ENCODE measurements around the gene TNP2.

Gene TNP2

GRCh38 chr16:11268921-11269375, at the start of gene TNP2:
TNP2 (minus strand) TSS chr16:11269325; CDS start chr16:11269262, 63 bp downstream.
- Histone ChIP-seq H3K9me3 (ENCODE audit: control insufficient read depth, low read length) (no peaks in the 10 kb centered on the region), H3K4me1 (ENCODE audit: control insufficient read depth, insufficient read depth, low read length) (no peaks in the 10 kb centered on the region), H3K9ac (ENCODE audit: low read length) (no peak within 1 kb of the TSS), H3K4me3 (ENCODE audit: low read length) (no peak within 1 kb of the TSS), H3K36me3 (ENCODE audit: control insufficient read depth, insufficient read depth, low read length, severe bottlenecking) (no peaks in the 10 kb centered on the region), H3K27me3 (replicated peaks; ENCODE audit: control insufficient read depth, insufficient read depth, low read length) (peaks cover 9% of the 10 kb centered on the region)
- no peak for DNase-seq (ENCODE audit: low read depth)

GRCh38 chr16:11318817-11319216, 49.7 kb upstream of the TNP2 start:
- Histone ChIP-seq H3K27me3 (replicated peaks; ENCODE audit: control insufficient read depth, insufficient read depth, low read length) (no peaks in the 10 kb centered on the region), H3K4me1 (ENCODE audit: control insufficient read depth, insufficient read depth, low read length) (no peaks in the 10 kb centered on the region), H3K9ac (ENCODE audit: low read length) (no peak overlapping the region), H3K36me3 (ENCODE audit: control insufficient read depth, insufficient read depth, low read length, severe bottlenecking) (no peaks in the 10 kb centered on the region), H3K4me3 (ENCODE audit: low read length) (no peak overlapping the region), H3K9me3 (ENCODE audit: control insufficient read depth, low read length) (no peaks in the 10 kb centered on the region)
- no peak for DNase-seq (ENCODE audit: low read depth)

DNA sequence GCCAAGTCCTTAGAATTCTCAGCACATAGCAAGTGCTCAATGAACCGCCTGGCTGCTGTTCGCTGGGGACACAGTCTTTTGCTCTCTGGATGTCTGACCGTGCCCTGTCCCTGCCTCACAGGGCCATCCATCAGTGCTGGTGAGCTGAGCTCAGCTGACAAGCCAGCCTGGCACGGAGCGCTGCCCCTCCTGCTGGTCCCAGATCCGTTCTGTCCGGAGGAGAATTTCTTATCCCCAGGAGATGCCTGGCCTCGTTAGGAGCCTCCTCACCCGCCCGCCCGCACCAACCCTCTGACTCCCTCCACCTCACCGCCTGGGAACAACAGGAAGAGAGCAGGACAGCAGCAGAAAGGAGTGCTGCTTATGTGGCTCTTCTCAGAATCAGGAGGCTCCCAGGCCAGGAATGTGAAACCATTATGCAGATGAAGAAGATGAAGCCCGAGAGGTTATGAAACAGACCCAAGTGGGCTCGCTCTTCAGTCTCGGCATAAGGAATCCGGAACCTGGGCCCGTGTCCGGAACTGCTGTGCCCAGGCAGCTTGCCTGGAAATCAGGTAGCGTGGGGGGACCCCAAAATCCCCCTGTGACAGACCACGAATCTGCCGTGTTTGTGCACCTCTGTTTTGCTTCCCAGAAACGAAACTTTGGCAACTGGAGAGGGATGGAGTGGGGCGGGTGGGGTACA, 47.3 kb upstream of the TNP2 start:
- Histone ChIP-seq H3K9ac (ENCODE audit: low read length) (no peak overlapping the region), H3K9me3 (ENCODE audit: control insufficient read depth, low read length) (no peaks in the 10 kb centered on the region), H3K36me3 (ENCODE audit: control insufficient read depth, insufficient read depth, low read length, severe bottlenecking) (no peaks in the 10 kb centered on the region), H3K27me3 (replicated peaks; ENCODE audit: control insufficient read depth, insufficient read depth, low read length) (no peaks in the 10 kb centered on the region), H3K4me3 (ENCODE audit: low read length) (no peak overlapping the region), H3K4me1 (ENCODE audit: control insufficient read depth, insufficient read depth, low read length) (peaks cover 8% of the 10 kb centered on the region)
- no peak for DNase-seq (ENCODE audit: low read depth)

GRCh38 chr16:11315510-11315909, 46.4 kb upstream of the TNP2 start:
- Histone ChIP-seq H3K9me3 (ENCODE audit: control insufficient read depth, low read length) (no peaks in the 10 kb centered on the region), H3K4me1 (ENCODE audit: control insufficient read depth, insufficient read depth, low read length) (peaks cover 8% of the 10 kb centered on the region), H3K4me3 (ENCODE audit: low read length) (no peak overlapping the region), H3K36me3 (ENCODE audit: control insufficient read depth, insufficient read depth, low read length, severe bottlenecking) (no peaks in the 10 kb centered on the region), H3K9ac (ENCODE audit: low read length) (no peak overlapping the region), H3K27me3 (replicated peaks; ENCODE audit: control insufficient read depth, insufficient read depth, low read length) (no peaks in the 10 kb centered on the region)
- no peak for DNase-seq (ENCODE audit: low read depth)

DNA sequence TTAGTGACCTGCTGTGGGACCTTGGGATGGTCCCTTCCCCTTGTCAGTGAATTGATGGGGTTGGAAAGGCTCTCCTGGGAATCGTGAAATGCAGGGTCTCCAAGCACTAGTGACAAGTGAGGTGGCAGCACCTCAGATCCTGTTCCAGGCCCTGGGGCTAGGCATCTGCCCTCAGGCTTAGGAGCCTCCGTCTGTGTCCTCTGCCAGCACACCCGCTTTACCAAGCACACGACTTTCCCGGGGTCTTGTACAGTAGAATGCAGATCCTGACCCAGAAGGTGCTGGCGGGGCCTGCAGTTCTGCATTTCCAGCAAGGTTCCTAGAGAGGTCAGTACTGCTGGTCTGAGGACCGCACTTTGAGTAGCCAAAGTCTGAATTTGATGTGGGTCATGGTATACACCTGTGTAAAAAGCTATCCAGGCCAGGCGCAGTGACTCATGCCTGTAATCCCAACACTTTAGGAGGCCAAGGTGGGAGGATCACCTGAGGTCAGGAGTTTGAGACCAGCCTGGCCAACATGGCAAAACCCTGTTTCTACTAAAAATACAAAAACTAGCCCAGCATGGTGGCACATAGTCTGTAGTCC, 45.3 kb upstream of the TNP2 start:
- no peak overlapping the region for H3K9ac ChIP-seq (ENCODE audit: low read length)
- H3K27me3 ChIP-seq (replicated peaks; ENCODE audit: control insufficient read depth, insufficient read depth, low read length), result no peaks in the 10 kb centered on the region
- H3K4me3 ChIP-seq (ENCODE audit: low read length), result no peak overlapping the region
- DNase-seq (ENCODE audit: low read depth), result no peak
- H3K4me1 ChIP-seq (ENCODE audit: control insufficient read depth, insufficient read depth, low read length), result peaks cover 11% of the 10 kb centered on the region
- H3K36me3 ChIP-seq (ENCODE audit: control insufficient read depth, insufficient read depth, low read length, severe bottlenecking), result no peaks in the 10 kb centered on the region
- no peaks in the 10 kb centered on the region for H3K9me3 ChIP-seq (ENCODE audit: control insufficient read depth, low read length)

DNA sequence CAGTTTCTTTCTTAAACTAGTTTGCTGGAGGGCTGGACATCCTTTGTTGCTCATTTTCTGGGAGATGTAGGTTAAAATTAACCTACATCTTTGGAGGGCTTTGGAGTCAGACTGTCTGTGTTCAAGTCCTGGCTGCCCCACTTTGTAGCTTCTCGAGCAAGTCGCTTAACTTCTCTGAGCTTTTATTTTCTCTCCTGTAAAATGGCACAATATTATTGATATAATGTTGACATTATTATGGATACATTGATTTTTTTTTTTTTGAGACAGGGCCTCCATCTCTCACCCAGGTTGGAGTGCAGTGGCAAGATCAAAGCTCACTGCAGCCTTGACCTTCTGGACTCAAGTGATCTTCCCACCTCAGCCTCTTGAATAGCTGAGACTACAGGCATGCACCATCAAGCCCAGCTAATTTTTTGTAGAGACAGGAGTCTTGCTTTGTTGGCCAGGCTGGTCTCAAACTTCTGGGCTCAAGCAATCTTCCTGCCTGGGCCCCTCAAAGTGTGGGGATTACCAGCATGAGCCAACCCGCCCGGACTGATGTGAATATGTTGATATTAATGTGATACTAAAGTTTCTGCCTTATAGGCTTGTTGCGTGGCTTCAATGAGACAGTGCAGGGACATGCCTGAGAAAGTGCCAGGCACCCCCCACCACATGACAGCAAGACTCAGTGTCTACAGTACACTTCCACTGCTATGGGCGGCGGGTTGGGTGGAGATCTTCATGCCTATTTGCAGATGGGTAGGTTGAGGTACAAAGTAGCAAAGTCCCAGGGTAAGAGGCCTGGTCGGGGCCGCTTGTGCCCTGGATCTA, 44.6 kb upstream of the TNP2 start:
- Histone ChIP-seq H3K9me3 (ENCODE audit: control insufficient read depth, low read length) (no peaks in the 10 kb centered on the region), H3K9ac (ENCODE audit: low read length) (no peak overlapping the region), H3K4me1 (ENCODE audit: control insufficient read depth, insufficient read depth, low read length) (peaks cover 11% of the 10 kb centered on the region), H3K4me3 (ENCODE audit: low read length) (no peak overlapping the region), H3K27me3 (replicated peaks; ENCODE audit: control insufficient read depth, insufficient read depth, low read length) (no peaks in the 10 kb centered on the region), H3K36me3 (ENCODE audit: control insufficient read depth, insufficient read depth, low read length, severe bottlenecking) (no peaks in the 10 kb centered on the region)
- DNase-seq (ENCODE audit: low read depth), result no peak

GRCh38 chr16:11312718-11313492, 43.8 kb upstream of the TNP2 start:
- Histone ChIP-seq H3K9me3 (ENCODE audit: control insufficient read depth, low read length) (no peaks in the 10 kb centered on the region), H3K4me1 (ENCODE audit: control insufficient read depth, insufficient read depth, low read length) (peaks cover 11% of the 10 kb centered on the region), H3K27me3 (replicated peaks; ENCODE audit: control insufficient read depth, insufficient read depth, low read length) (no peaks in the 10 kb centered on the region), H3K36me3 (ENCODE audit: control insufficient read depth, insufficient read depth, low read length, severe bottlenecking) (no peaks in the 10 kb centered on the region), H3K4me3 (ENCODE audit: low read length) (no peak overlapping the region), H3K9ac (ENCODE audit: low read length) (no peak overlapping the region)
- DNase-seq (ENCODE audit: low read depth), result peak; percentile 78

GRCh38 chr16:11310997-11311561, 42.0 kb upstream of the TNP2 start:
- Histone ChIP-seq H3K9ac (ENCODE audit: low read length) (no peak overlapping the region), H3K4me1 (ENCODE audit: control insufficient read depth, insufficient read depth, low read length) (peaks cover 11% of the 10 kb centered on the region), H3K4me3 (ENCODE audit: low read length) (no peak overlapping the region), H3K9me3 (ENCODE audit: control insufficient read depth, low read length) (no peaks in the 10 kb centered on the region), H3K27me3 (replicated peaks; ENCODE audit: control insufficient read depth, insufficient read depth, low read length) (no peaks in the 10 kb centered on the region), H3K36me3 (ENCODE audit: control insufficient read depth, insufficient read depth, low read length, severe bottlenecking) (no peaks in the 10 kb centered on the region)
- DNase-seq (ENCODE audit: low read depth), result no peak

DNA sequence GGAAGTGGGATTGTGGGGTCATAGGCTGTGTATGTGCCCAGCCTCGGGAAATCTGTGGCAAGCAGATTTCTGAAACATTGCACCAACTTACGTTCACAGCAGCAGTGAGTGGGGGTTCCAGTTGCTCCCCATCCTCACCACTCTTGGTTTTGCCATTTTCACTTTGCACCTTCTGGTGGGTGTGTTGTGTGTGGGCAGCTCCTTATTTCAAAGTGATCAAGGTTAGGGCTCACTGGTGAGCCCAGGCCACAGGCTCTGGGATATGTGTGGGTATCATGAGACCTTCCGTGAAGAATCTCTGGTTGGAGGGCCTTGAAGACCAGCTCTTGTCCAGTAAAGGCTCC, 41.5 kb upstream of the TNP2 start:
- Histone ChIP-seq H3K27me3 (replicated peaks; ENCODE audit: control insufficient read depth, insufficient read depth, low read length) (no peaks in the 10 kb centered on the region), H3K4me3 (ENCODE audit: low read length) (no peak overlapping the region)

GRCh38 chr16:11309895-11310633, 40.9 kb upstream of the TNP2 start:
- H3K36me3 ChIP-seq (ENCODE audit: control insufficient read depth, insufficient read depth, low read length, severe bottlenecking), result no peaks in the 10 kb centered on the region
- H3K4me1 ChIP-seq (ENCODE audit: control insufficient read depth, insufficient read depth, low read length), result peaks cover 11% of the 10 kb centered on the region
- no peak overlapping the region for H3K9ac ChIP-seq (ENCODE audit: low read length)
- no peak overlapping the region for H3K4me3 ChIP-seq (ENCODE audit: low read length)
- H3K27me3 ChIP-seq (replicated peaks; ENCODE audit: control insufficient read depth, insufficient read depth, low read length), result no peaks in the 10 kb centered on the region
- no peak for DNase-seq (ENCODE audit: low read depth)
- no peaks in the 10 kb centered on the region for H3K9me3 ChIP-seq (ENCODE audit: control insufficient read depth, low read length)

More for the DNA sequence above, 41.5 kb upstream of the TNP2 start:
- no peak for DNase-seq (ENCODE audit: low read depth)
- Histone ChIP-seq H3K9me3 (ENCODE audit: control insufficient read depth, low read length) (no peaks in the 10 kb centered on the region), H3K4me1 (ENCODE audit: control insufficient read depth, insufficient read depth, low read length) (peaks cover 11% of the 10 kb centered on the region), H3K36me3 (ENCODE audit: control insufficient read depth, insufficient read depth, low read length, severe bottlenecking) (no peaks in the 10 kb centered on the region), H3K9ac (ENCODE audit: low read length) (no peak overlapping the region)
